HG02870 (cell line): ENCODE results near the gene UNC79.

ENCODE experiments used
- ATAC-seq: cut with Tn5 transposase; IDR thresholded peaks from one replicate; pipeline ENCODE4 v1.9.1; 2021; ENCODE audit warnings: mild to moderate bottlenecking, moderate library complexity; ENCODE audit not compliant: unreplicated experiment

Gene UNC79

DNA sequence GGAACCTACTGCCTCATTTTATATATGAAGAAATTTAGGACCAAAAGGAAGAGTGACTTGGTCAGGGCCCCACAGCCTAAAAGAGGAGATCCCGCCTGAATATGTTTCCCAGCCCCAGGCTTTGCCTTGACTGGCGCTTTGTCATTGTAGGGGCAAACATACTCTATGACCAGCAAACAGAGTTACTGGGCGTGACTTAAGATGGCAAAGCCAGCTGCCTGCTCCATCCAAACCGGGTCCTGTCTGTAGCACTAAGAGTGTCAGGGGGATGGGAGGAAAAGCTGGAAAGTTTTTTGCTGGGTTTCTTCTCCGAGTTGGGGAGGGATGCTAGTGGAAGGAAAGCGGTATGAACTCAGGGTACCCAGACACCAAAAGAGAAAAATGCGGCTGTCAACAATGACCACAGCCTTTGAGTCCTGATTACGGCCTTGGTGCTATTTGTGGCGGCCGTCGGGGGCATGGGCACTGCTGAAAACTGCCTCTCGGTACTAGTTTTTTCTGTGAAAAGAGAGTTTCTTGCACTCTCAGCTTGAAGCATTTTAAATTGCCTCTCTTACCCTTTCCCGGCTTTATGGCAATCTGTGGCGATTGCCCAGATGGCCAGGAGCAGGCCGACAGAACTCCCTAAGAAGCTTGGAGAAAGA lies 274.9 kb downstream of the UNC79 start:
- ATAC-seq = no peak

DNA sequence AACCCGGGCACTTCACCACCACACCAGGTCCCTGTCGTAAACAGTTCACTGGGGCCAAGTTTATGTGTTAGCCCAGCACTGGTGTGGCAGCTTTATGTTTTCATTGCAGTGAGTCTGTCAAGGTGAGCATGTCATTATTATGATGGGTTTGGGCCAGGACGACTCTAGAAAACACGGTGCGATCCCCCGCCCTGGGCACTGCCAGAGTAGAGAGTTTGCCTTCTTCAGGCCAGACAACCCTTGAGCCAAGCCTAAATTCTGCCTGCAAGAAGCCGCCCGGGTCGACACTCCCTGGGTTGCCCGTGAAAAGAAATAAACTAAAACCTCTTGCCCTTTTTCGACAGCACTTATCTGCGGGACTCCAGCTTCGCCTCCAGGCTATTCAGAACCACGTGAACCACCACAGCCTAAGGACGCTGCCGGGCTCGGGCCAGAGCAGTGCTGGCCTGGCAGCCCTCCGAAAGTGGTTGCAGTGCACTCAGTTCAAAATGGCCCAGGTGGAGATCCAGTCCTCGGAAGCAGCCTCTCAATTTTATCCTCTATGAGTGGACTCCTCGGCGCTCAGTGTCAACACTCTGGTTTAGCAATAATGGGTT lies 275.7 kb downstream of the UNC79 start:
- ATAC-seq = no peak

DNA sequence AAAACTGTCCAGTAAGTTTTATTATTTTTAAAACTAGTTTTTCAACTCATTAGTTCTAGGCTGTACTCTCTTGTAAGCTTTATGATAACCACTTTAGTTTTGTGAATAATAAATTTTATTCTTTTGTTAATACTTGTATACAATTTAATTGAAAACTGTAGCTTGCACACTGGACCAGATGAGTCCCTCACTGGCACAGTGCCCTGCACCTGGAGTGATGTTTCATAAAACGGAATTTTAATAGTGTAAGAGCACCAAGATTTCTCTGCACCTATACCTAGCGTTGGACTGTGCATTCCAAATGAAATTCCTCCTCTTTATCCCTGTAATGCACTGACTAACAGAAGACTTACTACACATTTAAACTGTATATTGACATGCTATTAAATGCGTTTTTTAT lies 276.7 kb downstream of the UNC79 start:
- ATAC-seq = no peak

DNA sequence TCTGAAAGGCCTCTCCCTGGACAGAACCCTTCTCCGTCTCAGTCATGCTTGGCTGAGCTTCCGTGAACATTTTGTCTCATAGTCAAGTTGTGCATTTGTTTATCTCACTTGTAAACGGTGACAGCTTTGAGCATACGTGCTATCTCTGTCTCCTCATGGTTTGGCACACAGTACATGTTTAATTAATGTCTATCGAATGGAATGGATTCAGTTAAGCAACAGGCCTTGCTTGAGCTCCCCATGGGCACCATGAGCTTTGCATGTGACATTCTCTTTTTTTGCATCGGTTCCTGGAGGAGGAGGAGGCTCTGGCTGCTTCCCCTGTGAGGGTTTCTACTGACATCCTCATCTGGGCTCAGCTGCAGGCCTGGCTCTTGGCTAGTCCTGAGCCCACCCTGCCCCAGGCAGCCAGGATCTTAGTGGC lies 277.6 kb downstream of the UNC79 start:
- no peak for ATAC-seq

DNA sequence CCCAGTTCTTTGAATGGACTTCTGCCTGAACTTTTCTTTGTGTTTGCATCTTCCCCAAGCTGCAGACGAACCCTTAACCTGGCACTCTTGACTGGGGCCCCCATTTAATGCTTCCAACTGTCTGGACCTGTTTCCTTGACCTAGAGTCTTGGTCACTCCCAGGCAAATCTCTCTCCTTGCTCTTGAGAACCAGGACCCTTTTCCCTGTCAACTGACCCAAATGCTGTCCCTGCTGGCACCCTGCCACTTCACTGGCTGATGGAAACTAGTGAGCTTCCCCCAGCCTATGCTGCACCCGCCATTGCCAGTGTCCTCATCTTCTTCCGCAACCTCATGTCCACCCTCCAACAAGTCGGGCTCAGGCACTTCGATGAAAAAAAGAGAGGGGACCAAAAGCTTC lies 278.1 kb downstream of the UNC79 start:
- ATAC-seq = no peak

DNA sequence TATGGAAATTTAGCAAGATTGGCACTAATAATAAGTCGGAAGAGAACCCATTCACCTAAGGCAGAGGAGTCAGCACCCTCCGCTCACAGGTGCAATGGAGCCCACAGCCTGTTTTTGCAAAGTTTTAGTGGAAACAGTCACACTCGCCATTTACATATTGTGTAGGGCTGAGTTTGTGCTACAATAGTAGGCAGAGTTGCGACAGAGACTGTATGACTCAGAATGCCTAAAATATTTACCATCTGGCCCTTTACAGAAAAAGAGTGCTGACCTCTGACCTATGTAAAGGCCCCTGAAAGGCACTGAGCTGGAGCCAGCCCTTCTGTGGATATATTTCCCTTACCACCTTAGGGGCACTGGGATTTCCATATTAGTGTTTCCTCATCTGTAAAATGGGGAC lies 278.5 kb downstream of the UNC79 start:
- no peak for ATAC-seq

DNA sequence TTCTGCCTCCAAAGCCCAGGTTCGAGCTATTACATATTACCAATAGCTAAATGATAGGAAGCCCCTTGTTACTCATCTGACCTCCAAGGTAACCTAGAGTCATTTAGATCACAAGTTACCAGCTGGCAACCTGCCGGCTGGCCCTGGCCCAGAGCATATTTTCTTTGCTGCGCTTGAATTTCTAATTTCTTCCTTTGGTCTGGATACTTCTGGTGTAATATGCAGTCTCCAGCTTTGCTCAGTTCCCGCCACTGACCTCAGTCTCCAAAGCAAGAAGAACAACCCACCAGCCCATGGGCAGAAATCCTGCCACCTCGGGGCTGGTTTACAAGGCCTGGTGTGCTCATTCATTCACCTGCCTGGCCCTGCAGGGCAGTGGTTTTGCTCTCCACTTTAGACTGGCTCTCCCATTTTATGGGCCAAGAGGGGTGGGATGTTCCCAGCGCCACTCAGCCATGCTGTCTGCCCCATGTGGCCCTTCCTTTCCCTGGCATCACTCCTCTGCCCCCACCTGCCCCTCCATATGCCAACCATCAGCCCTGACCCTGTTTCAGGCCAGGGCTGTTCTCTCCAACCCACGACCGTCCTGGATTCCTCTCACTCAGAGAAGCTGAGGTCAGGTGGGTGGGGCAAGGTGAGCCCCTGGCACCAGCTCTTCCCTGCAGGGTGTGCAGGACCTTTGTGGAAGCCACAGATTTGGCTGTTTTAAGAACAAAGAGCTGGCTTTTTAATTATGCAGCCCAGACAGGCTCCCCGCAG lies 281.5 kb downstream of the UNC79 start:
- no peak for ATAC-seq

DNA sequence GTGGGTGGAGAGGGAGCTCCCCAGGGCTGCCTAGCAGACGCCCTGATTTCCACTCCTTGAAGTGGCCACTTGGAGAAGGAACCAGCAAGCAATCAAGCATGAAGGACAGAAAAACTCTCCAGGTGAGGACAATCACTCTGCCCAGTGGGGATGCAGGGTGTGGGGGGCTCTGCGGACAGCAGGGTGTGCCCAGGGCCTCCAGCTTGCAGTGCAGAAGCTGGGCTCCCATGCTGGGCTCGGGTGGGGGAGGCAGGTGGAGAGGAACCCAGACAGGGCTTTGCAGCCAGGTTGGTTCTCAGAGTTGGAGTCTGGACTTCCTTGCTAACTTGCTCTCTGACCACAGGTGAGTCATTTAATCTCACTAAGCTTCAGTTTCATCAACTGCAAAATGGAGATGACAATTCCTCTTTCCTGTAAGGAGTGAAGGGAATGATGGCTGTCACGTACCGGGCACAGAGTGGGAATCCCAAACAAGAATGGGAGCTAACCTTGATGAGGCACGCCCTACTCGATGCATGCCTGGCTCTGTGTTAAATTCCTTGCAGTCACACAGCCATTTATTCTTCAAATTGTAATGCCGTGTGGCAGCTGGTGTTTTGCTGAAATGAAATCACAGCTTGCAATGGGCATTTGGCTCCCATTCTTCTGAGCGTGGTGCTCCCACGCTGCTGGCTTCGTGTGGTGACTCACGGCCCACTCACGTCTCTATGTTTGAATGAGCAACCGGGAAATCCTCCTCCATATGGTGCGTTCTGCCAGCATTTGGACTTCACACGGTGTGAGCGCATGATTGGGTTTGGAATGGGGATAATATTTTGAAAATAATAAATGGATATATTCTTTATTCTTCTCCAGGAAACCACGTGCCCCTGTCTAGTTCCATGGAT lies 282.3 kb downstream of the UNC79 start:
- no peak for ATAC-seq

DNA sequence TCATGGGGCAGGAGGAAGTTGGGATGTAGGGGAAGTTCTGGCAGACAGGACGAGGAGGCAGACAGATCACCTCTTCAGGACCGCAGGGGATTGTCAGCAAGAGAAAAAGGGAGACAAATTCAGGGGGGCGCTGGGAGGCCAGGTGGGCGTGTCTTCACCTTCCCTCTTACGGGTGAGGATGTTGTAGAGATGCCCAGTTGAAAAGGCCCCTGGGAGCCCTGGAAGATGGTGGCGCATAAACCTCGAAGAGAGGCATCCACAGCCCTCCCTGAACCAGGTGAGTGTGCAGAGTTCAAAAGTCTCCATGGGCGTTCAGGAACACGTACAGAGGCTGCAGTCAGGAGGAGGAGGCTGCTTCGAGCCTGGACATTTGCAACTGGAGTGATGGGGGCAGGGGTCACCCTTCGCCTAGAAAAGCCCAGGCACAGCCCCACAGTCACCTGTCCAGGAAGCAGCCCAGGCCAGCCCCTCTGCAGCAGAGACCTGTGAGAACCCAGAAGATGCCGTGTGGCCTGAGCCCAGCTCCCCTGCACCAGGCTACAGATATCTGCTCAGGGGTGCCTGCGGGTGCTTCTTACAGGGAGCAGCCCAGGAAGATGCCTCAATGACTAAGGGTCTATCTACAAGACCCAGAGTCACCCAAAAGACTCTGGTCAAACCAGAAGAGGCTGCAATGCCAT lies 283.1 kb downstream of the UNC79 start:
- ATAC-seq = no peak

DNA sequence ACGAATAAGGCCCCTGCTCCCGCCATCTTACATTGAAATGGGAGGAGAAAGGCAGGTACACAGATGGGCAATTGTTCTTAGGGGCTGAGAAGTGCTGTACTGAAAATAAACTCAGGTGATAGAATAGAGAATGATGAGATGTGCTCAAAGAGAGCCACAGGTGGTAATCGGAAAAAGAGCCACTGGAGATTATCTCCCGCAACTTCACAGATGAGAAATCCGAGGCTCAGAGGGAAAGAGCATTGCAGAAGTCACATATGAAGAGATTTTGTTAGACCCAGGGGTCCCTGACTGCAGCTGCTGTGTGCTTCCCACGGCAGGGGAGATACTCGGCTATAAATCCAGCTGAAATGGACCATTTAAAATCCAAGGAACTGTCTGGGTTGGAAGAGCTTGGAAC lies 283.9 kb downstream of the UNC79 start:
- no peak for ATAC-seq

DNA sequence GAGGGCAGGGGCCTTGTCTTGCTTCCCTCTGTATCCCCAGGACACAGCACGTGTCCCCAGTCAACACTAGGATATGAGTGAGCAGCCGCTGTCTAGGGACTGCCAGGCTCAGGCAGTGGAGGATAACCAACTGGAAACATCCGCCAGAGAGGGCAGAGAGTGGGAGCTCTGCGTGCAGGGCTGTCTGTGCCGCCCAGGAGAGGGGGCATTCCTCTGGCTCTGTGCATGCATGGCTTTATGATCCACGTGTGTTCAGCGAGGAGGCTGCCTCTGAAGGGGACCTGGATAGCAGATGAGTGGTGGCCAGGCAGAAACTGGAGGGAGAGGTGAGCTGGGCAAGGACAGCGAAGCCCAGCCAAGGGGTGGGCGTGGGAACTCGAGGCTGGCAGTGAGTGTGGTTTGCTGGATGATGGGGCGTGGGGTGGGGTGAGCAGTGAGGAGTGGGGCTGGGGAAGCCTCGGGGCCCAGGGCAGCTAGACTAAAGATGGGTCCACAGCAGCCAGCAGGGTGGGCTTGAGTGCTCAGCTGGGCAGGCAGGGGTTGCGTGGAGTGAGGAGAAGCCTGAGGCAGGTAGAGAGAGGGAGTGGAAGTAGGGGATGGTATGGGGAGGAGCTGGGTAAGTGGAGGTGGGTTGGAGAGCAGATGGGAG lies 284.7 kb downstream of the UNC79 start:
- no peak for ATAC-seq

DNA sequence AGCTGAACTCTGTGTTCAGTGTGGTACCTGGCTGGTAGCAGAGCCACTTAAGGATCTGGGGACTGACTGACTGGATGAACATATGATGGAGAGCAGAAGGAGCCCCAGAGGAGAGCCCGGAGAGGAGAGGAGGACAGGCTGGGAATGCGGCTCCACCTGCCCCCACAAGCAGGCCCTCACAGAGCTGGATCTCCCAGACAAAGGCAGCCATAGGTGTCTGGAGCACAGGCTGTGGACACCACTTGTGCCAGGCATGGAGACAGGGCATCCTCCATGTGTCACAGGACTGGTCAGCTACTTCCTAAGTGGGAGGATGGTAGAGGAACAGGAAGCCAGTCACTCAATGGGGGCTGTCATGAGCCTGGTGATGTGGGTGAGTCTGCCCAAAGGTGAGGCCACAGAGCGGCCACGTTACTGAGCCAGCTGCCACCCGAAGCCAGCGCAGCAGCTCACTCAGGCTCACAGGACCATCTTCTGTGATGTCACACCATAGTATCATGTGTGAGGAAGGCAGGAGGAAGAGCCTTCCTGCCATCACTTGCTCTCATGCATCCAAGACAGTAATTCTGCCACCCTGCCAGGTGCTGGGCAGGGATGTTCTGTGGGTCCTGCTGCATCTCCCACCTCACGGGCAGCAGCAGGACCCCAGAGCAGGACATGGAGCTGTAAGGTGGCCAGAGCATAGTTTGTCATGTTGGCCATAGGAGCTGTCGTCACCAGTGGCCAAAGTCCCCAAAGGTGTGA lies 285.4 kb downstream of the UNC79 start:
- ATAC-seq = no peak

DNA sequence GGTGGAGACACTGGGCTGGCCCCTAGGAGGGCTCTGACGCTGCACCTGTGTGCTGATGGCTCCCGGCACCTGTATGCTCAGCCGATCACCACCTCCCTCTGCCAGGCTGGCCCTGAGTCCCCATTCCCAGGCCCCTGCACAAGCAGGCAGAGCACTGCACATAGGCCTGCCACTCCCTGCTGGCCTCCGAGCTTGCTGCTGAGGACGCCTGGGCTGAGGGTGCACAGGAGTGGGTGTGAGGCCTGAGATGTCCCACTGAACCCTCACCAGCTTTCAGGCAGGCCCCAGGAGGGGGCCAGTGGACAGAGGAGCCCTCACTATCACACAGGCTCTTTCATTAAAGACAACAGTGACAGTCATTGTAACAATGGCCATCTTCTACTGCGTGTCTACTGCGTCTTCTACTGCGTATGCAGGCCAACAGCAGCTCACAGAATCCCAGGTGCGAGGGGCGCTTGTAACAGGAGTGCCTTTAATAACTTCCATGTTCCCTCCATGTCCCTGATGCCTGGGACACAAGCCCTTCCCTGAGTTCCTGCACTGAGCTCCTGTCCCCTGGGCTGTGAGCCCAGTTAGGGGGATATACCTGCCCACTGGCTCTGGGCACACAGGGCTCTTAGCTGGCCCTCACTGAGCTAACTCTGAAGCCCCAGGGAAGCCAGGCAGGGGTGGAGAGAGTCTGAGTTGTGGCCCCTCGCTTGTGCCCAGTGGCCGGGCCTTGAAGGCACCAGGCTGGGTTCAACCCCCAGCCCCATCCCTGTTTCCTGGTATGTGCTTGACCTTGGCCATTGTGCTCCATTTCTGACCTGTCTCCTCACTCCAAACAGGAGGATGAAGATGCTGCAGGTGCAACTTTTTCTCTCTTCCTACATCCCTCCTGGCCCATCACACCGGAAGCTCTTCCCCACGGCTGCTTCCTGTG lies 286.3 kb downstream of the UNC79 start:
- ATAC-seq = no peak

DNA sequence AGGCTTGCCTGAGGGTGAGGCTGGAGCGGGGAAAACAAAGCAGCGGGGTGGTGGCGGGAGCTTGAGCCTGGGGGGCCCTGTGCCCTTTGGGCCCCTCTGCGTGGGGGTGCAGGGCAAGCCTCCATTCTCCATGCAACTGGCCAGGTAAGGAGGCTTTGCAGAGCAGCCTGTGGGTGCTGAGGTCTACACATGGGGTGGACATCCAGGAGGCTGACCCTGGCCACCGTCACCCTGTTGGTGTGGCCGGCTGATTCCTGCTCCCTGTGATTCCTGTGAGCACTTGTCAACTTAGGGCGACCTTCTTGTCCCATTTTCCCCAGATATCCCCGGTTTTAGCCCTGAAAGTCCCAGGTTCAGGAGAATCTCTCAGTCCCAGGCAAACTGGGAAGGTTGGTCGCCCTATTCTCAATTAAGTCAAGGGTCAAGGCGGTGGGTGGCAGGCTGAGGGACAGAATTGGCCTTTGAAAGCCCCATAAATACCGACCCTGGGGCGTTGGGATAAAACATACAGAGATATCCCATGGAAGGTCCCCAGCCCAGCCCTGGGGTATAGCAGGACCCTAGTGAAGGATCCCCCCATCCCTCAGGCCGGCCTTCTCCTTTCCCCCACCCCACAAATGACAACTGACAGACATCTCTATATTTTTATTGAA lies 287.1 kb downstream of the UNC79 start:
- no peak for ATAC-seq

DNA sequence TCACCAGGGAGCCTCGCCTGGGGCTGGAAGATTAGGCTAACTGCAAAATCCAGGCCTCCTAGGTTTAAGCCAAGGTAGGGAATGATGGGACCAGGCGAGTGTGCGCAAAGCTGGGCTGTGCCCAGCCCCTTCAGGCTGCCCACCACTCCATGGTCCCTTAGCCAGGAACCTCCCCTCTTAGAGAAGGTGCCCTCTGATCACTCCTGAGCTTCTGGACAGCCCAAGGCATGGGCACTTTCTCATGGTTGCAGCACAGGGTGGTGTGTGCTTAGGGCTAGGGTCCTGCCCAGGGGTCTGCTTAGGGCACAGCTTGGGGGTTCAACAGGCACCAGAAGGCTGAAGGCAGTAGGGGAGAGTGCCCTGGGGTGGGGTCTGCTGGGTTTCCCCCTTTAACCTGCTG lies 288.5 kb downstream of the UNC79 start:
- ATAC-seq = no peak

DNA sequence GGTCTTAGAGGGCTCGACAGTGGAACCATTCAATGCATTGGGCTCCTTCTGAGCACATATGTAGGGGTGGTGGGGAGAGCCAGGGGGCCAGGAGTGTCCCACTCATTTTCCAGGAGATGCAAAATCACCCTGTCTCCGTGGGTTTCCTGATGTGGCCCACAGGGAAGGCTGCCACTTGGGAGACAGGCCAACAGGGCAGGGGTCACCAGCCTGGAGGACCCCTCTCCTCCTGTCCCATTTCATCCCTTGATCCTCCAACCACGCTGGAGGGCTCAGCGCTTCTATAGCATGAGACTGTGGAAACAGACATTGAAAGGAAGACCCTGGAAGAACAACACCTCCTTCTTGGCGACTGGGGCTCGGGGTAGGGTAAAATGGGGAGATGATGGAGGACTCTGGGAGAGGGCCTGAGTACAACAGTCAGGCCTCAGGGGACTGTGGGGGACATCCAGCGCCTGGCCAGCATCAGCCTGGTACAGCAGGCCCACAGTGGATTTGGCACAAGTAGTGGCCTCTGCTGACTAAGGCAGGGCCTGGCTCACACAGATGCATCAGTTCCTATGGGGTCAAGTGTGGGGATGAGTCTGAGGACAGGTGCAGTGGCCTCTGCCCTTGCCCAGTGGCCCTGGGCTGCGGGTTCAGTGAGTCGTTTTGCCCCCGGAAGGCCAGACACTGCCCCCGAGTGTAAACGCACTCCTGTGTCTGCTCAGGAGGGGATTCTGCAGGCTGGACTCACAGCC lies 289.5 kb downstream of the UNC79 start:
- ATAC-seq = no peak

DNA sequence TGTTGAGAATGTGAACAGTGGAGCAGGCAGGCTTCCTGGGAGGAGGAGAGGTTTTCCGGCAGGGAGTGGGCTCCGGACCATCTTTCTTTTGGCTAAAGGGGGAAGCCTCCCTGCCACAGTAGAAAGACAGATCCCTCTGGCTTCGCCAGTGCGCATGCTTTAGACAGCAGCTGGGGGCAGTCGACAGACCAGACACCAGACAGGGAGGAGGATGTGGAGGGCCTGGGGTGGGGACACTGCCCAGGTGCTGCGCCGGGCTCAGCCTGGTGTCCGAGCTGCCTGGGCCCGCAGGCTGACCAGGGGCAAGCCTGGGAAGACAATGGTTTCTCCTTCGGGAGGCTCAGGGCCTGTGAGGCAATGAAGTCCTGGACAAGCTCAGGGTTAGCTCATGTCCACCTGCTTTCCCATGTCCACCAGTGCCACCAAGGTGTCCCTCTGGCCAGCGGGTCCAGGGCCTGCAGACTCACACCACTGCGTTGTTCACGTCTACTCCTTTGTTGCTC lies 290.3 kb downstream of the UNC79 start:
- no peak for ATAC-seq
